HG03175 (cell line): ENCODE measurements around the gene IHH.

Experiments used
- ATAC-seq: cut with Tn5 transposase; IDR thresholded peaks from one replicate; pipeline ENCODE4 v1.9.1; 2021; ENCODE audit warnings: mild to moderate bottlenecking, moderate library complexity; ENCODE audit not compliant: unreplicated experiment

The IHH gene

DNA sequence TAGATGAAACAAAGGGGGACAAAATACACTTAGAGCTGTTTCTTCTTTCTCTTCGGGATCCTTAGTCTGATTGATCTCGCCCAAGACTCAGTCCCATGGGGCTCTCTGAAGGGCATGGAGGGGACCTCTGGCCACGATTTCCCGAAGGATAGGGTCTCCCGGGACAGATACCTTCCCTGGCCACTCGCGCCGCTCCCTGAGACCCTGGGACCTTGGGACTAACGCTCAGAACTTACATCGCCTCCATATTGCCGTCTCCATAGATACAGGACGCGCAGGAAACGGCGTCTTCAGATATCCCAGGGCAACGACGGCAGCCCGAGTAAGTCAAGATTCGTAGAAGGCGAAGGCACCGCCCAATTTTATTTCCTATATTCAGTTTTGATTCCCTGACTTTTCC is 19.5 kb downstream of the IHH start, which contains the start of gene CFAP65:
Gene CFAP65, minus strand, starts transcription at position 265 of the 400 bp plus-strand sequence. CDS start 2,468 bp downstream, outside the sequence.
- ATAC-seq = no peak

DNA sequence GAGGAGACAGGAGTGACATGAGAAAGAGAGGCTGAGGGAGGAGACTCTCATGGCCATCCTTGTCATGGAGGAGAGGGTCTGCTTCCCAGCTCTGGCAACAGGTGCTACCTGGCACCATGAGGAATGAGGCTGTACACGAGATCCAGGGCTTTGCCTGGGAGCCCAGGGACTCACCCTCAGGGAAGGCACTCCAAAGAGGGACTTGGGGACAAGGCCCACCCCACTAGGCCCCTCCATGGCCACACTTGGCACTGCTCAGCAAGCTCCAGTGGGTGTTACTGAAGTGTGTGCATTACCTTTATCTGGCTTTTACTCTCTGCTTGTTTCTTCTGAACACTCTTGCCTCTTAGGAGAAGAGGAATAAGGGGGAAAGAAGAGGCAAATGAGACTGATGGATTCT is 22.1 kb downstream of the IHH start:
- no peak for ATAC-seq

DNA sequence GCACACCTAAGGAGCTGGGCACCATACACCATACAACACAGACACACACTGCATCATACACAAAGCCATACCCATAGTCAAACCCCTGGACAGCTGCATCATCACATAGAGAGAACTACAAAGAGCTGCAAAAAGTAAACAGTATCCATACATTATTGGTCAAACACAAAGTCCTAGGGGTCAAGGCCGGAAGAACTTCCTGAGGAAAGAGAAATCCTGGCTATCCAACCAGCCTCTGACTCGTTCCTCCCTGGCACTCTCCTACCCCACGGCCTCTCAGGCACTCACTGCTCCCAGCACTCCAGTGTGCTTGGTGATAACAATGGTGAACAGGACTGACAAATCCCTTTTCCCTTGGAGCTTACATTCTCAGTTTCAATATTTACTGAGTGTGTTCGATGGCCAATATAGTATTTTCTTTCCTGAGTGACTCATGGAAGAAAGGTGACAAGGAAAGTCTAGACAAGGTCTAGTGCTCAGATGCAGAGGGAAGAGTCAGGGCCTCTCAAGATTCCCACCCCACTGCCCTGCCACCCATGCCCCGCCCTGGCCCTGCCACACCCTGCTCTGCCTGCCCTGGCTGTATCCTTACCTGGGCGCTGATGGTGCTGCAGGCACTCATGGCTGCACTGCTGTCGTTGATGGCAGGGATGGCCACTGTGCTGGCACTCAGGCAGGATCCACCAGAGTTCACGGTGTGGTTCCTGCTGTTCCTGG is 22.8 kb downstream of the IHH start:
- no peak for ATAC-seq

GRCh38 chr2:219035942-219036341 is 24.8 kb downstream of the IHH start:
- no peak for ATAC-seq

- no peak for ATAC-seq
These were observed 25.9 kb downstream of the IHH start for GRCh38 chr2:219034823-219035222.

DNA sequence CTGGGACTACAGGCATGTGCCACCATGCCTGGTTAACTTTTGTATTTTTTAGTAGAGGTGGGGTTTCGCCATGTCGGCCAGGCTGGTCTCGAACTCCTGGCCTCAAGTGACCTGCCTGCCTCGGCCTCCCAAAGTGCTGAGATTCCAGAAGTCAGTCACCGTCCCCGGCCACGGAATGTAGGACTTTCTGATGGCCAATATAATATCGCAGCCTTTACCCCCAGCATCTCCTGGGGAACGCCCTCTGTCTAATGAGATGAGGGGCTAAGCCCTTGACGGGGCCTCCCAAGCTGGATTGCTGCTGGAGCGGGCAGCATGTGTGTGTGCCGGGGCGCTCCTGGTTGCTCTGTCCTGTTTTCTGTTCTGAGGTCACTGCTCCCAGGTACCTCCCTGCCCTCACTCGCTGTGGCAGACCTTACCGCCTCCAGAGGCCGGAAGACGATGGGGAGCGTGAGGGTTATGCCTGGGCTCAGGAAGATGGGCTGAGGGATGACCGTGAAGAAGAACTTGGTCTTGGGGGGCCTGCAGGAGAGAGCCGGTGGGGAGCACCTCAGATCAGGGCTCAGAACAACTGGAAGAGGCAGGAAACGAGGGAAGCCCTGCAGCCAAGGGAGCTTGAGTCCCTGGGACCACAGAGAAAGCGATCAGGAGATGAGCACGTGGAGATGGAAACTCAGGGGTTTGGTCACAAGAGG is 28.5 kb downstream of the IHH start:
- ATAC-seq = no peak

- ATAC-seq = no peak
These were observed 29.5 kb downstream of the IHH start for GRCh38 chr2:219031005-219031738.

DNA sequence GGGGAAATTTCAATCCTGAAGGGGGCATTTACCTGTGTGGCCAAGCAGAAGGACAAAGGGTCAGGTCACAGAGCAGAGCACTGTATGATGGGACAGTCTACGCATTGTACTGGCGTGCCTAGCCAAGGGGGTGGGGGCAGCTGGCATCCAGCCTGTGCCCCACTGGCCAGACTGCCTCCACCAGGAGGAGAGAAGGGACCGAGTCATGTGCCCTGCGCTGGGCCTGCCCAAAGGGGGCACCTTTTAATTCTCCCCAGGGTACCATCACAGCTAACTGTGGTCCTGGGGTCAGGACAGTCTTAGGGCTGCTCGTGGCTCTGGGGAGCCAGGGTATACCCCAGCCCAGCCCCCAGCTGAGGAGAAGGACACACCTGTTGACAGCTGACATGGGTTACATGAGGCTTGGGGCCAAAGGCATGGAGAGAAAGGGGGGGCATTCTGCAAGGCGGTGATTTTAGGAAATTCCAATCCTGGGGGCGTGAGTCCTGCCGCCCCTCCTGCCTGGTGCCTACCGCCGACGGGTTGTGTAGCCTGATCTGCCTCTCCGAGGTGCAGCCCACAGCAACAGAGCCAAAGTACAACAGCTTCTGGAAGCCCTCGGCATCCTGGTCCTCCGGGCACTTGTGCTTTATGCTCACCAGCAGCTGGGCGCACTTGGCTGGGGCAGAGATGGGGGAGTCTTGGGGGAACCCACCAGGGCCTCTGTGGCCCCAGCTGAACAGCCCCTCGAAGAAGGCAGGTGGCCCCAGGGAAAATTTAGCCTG is 30.4 kb downstream of the IHH start:
- no peak for ATAC-seq

DNA sequence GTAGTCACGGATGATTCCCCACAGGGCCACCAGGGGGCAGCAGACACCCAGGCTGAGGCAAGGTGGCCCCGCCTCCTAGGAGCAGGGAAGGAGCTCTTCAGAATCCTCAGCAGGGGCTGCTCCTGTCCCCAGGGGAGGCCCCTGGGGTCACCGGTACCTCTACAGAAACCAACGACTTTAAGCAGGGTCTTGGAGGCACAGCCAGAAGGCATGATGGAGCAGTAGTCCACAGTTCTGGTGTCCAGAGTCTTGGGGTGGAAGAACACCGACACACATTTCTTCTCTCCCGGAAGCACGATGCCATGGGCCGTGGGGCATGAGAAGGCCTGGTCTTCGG is 30.9 kb downstream of the IHH start:
- peak; percentile 82 for ATAC-seq

DNA sequence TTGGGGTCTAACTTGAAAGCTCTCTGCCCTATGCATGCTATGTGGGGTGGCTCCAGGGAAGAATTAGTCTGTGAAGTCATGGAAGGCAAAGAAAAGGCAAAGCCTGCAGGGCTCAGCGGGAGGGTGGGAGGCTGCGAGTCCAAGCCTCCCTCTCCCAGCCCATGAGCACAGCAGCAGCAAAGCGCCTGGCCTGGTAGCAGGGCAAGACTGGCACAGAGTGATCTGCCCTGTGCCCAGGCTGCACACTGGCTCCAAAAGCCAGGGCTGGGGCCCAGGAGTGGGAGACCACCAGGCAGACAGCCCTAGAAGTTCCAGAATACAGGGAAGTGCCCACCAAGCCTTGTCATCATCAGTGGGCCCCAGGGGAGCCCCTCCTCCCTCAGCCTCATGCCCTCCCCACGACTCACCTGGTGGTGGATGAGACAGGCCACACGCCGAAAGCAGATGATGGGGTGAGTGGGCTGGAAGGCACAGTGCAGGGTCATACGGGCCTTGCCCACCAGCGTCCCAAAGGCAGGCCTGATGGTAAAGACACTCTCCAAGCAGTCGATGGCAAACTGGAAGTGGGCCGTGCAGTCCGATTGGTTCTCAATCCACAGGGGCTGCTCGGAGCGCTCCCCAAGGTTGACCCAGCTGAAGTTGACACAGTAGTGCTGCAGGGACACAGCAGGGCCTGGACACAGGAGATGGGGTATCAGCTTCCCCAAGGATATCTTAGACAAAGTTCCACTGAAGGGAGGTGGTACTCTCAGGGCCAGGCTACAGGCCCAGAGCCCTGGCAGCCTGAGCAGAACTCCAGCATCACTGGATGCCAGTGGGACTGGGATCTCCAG is 31.5 kb downstream of the IHH start:
- ATAC-seq = no peak

DNA sequence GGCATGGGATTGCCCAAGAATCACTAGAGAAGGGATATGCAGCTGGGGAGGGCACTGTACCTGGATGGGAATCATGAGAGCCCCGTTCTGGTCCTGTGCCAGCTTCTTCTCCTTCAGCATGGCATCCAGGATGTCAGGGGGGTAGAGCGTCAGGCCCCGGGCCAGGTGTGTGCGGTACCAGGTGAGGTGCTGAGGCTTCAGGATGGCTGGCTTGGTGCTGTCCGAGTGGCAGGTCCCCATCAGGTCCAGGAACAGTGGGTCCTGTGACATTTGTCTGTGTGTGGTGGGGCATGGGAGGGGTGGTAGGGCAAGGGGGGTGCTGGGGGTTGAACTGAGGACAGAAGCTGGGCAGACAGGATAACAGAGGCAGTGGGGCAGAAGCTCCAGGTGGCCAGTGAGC is 32.6 kb downstream of the IHH start:
- ATAC-seq = no peak

DNA sequence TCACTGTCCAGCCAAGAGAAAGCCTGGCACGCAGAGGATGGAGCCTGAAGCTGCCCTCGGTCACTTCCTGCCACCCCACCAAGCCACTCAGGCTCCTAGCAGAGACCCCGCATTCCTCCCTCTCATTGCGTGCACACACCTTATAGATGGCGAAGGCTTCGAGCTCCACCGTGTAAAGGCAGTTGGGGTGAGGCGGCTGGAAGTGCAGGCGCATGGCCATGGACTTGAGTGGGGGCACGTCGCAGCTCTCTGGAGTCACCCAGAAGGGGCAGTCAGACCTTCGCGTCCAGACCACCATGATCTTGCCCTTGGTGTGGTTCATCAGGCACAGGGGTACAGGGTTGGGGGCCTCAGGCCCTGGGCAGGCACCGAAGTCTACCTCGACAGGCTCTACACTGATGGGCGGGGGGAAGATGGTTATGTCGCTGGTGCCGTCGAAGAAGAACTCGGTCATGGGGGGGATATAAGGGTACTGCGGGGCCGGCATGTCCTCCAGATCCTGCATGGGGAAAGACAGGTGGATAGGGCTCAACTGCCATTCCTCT is 33.1 kb downstream of the IHH start:
- no peak for ATAC-seq

GRCh38 chr2:219026946-219027345 is 33.8 kb downstream of the IHH start:
- ATAC-seq = no peak

DNA sequence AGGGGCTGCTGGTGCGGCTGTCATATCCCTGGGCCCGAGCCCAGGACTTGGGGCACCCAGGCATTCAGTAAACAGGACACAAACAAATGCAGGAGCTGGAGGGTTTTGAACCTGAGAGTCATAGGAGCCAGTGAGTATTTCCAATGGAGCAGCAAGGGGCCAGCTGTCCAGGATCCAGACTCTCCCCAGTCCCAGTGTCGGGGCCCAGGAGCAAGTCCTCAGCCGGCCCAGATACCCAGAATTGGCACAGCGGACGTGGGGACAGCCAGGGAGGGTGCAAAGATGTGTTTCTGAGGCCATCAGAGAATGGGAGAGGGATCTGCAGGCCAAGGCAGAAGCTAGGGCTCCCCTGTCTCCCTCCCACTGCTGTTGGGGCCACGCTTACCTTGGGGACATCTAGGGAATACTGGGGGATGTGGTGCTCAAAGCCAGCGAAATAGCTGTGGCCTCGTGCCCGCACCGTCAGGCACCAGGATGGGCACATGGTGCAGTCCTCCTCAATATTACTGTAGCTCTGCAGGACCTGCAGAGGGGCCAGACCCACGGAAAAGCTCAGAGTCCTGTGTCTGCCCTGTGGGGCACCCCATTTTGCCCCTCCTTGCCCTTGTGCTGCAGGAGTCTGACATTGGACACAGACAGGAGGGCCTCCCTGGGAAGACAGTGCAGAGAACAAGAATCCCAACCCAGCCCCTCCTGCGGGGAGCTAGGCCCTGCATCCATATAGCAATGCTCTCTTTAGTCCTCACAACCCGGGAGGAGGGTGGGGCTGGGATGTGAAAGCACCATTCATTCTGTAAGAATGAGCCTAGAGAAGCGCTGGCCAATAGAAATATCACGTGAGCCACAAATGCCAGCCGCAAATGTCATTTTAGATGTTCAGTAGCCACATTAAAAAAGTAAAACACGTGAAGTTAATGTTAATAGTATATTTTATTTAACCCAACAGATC is 34.8 kb downstream of the IHH start:
- ATAC-seq = no peak

- no peak for ATAC-seq
These were observed 36.7 kb downstream of the IHH start for GRCh38 chr2:219024059-219024458.

GRCh38 chr2:219023045-219023605 is 37.6 kb downstream of the IHH start:
- no peak for ATAC-seq

GRCh38 chr2:219022616-219023015 is 38.1 kb downstream of the IHH start:
- no peak for ATAC-seq

- ATAC-seq = no peak
These were observed 38.7 kb downstream of the IHH start for GRCh38 chr2:219022041-219022440.

- ATAC-seq = no peak
These were observed 39.1 kb downstream of the IHH start for GRCh38 chr2:219021591-219021990.
